H1 (cell line): ENCODE data around the gene TRPV2. TPM values are rescaled to one million over a fixed set of nuclear protein-coding genes. Genes with fewer than 3 reads are reported as not detected.
"Not testable (repeated sequence)": the region's sequence is repeated elsewhere in the genome, so short reads cannot be mapped to it uniquely, and the experiment has no call there.

Experiments
- CTCF ChIA-PET: fragments of 300-600 bp; sonication (Branson Sonifier 250); formaldehyde crosslinking; loops from one replicate; lab custom pipeline; 2021; ENCODE audit not compliant: partially characterized antibody; lab: Charles Lee
- POLR2A ChIA-PET: fragments of 300-600 bp; sonication (Branson Sonifier 250); formaldehyde crosslinking; loops from one replicate; lab custom pipeline; 2021; ENCODE audit warnings: inconsistent platforms; ENCODE audit not compliant: partially characterized antibody; lab: Charles Lee
- DNase-seq, 2 experiments: peaks; one replicate each; pipeline versions ENCODE4 v3.0.0 to v3.0.0-alpha.2; 2010 to 2022; ENCODE audit warnings: low spot score in 2 of 2, low read depth in 1 of 2, mixed read lengths in 1 of 2
- FAIRE-seq: peaks from 2 replicates; lab custom pipeline; 2011; peaks lifted over from hg19 to GRCh38; lab: Jason Lieb, UNC
- H2AFZ ChIP-seq: 2 replicates; pipeline ENCODE4 v1.8.1; 2012; ENCODE audit warnings: low read length, inconsistent platforms
- H2AK5ac ChIP-seq: 2 replicates; pipeline ENCODE4 v1.6.1; 2013; ENCODE audit warnings: low read depth, low read length
- H2BK120ac ChIP-seq: replicated peaks from 2 replicates; pipeline ENCODE3; 2013; ENCODE audit warnings: low read depth, low read length, inconsistent platforms
- H2BK12ac ChIP-seq: 2 replicates; pipeline ENCODE4 v1.6.1; 2013; ENCODE audit warnings: low read depth, low read length
- H2BK15ac ChIP-seq: 2 replicates; pipeline ENCODE4 v1.6.1; 2013; ENCODE audit warnings: low read length
- H2BK20ac ChIP-seq: 2 replicates; pipeline ENCODE4 v1.6.1; 2013; ENCODE audit warnings: low read length
- H2BK5ac ChIP-seq: 2 replicates; pipeline ENCODE4 v1.6.1; 2013; ENCODE audit warnings: low read depth, low read length
- H3K14ac ChIP-seq: 2 replicates; pipeline ENCODE4 v1.6.1; 2013; ENCODE audit warnings: inconsistent platforms; ENCODE audit not compliant: insufficient read length
- H3K18ac ChIP-seq: 2 replicates; pipeline ENCODE4 v1.6.1; 2013; ENCODE audit warnings: low read length; ENCODE audit errors: extremely low read depth
- H3K23ac ChIP-seq: 2 replicates; pipeline ENCODE4 v1.6.1; 2013; ENCODE audit warnings: inconsistent platforms; ENCODE audit not compliant: insufficient read length
- H3K23me2 ChIP-seq: 2 replicates; pipeline ENCODE4 v1.6.1; 2013; ENCODE audit warnings: low read depth, low read length
- H3K27ac ChIP-seq: 2 replicates; pipeline ENCODE4 v1.6.1; 2011; ENCODE audit warnings: low read depth, low read length, inconsistent platforms
- H3K27me3 ChIP-seq, 4 experiments: replicated peaks in 1 of 4; 1 replicate in 1 of 4; 2 replicates in 3 of 4; pipeline versions ENCODE4 v1.6.1 to v1.8.1; 2011 to 2013; ENCODE audit warnings: low read length in 3 of 4, mild to moderate bottlenecking in 3 of 4, inconsistent platforms in 2 of 4, mixed read lengths in 2 of 4, moderate library complexity in 1 of 4; ENCODE audit not compliant: control insufficient read depth in 3 of 4, insufficient read depth in 3 of 4; ENCODE audit errors: extremely low read depth in 1 of 4
- H3K36me3 ChIP-seq, 4 experiments: 2 replicates each; pipeline versions ENCODE4 v1.6.1 to v1.8.1; 2011 to 2013; ENCODE audit warnings: mild to moderate bottlenecking in 4 of 4, low read length in 3 of 4, moderate library complexity in 2 of 4, control low read depth in 1 of 4, inconsistent platforms in 1 of 4; ENCODE audit not compliant: insufficient read depth in 4 of 4, control insufficient read depth in 2 of 4
- H3K4ac ChIP-seq: replicated peaks from 2 replicates; pipeline ENCODE3; 2013; ENCODE audit warnings: low read length, low read depth, mixed read lengths, inconsistent platforms; ENCODE audit not compliant: insufficient read length
- H3K4me1 ChIP-seq, 4 experiments: replicated peaks in 1 of 4; 1 replicate in 1 of 4; 2 replicates in 3 of 4; pipeline versions ENCODE4 v1.6.1 to v1.8.1; 2011 to 2013; ENCODE audit warnings: low read length in 3 of 4, inconsistent platforms in 2 of 4, mixed read lengths in 1 of 4; ENCODE audit not compliant: insufficient read depth in 4 of 4, control insufficient read depth in 3 of 4
- H3K4me2 ChIP-seq, 2 experiments: 2 replicates each; pipeline versions ENCODE4 v1.6.1 to v1.8.1; 2011 to 2013; ENCODE audit warnings: low read depth in 2 of 2, low read length in 2 of 2, control low read depth in 1 of 2, inconsistent platforms in 1 of 2, mild to moderate bottlenecking in 1 of 2; ENCODE audit not compliant: insufficient read depth in 1 of 2
- H3K4me3 ChIP-seq, 4 experiments: fragments of 200-600, 300-600 bp in 1 of 4; sonication (generic), shearing (Covaris generic), sonication (Bioruptor Twin) in 1 of 4; 2 replicates each; pipeline versions ENCODE4 v1.5.1 to v1.8.1; 2011 to 2016; ENCODE audit warnings: low read length in 4 of 4, low read depth in 3 of 4, control low read depth in 2 of 4, inconsistent platforms in 2 of 4, mild to moderate bottlenecking in 2 of 4, mixed read lengths in 1 of 4, moderate library complexity in 1 of 4; ENCODE audit not compliant: insufficient read depth in 2 of 4; ENCODE audit errors: extremely low read depth in 1 of 4
- H3K56ac ChIP-seq: replicated peaks from 2 replicates; pipeline ENCODE3; 2013; ENCODE audit warnings: low read depth, mild to moderate bottlenecking, mixed read lengths, low read length, inconsistent platforms; ENCODE audit not compliant: insufficient read length
- H3K79me1 ChIP-seq: 2 replicates; pipeline ENCODE4 v1.6.1; 2013; ENCODE audit warnings: low read depth, low read length, control low read depth
- H3K79me2 ChIP-seq, 2 experiments: 2 replicates each; pipeline versions ENCODE4 v1.6.1 to v1.8.1; 2012 to 2013; ENCODE audit warnings: low read length in 2 of 2, mild to moderate bottlenecking in 2 of 2, inconsistent platforms in 1 of 2; ENCODE audit not compliant: insufficient read depth in 2 of 2, control insufficient read depth in 1 of 2
- H3K9ac ChIP-seq, 4 experiments: replicated peaks in 1 of 4; 1 replicate in 1 of 4; 2 replicates in 3 of 4; pipeline versions ENCODE4 v1.6.1 to v1.8.1; 2011 to 2013; ENCODE audit warnings: low read depth in 3 of 4, low read length in 3 of 4, control low read depth in 2 of 4, mild to moderate bottlenecking in 2 of 4, moderate library complexity in 2 of 4, inconsistent platforms in 1 of 4; ENCODE audit errors: extremely low read depth in 1 of 4
- H3K9me3 ChIP-seq, 2 experiments: 2 replicates each; pipeline versions ENCODE4 v1.6.1 to v1.8.1; 2012 to 2013; ENCODE audit warnings: mild to moderate bottlenecking in 2 of 2, moderate library complexity in 2 of 2, control low read depth in 1 of 2, inconsistent platforms in 1 of 2, low read depth in 1 of 2, low read length in 1 of 2, mixed read lengths in 1 of 2; ENCODE audit not compliant: insufficient read depth in 2 of 2
- H4K20me1 ChIP-seq, 2 experiments: replicated peaks in 1 of 2; 2 replicates each; pipeline versions ENCODE3 to v1.8.1; 2011 to 2013; ENCODE audit warnings: inconsistent platforms in 2 of 2, low read length in 2 of 2, mild to moderate bottlenecking in 1 of 2; ENCODE audit not compliant: insufficient read depth in 2 of 2, control insufficient read depth in 1 of 2
- H4K5ac ChIP-seq: 2 replicates; pipeline ENCODE4 v1.6.1; 2013; ENCODE audit warnings: low read length, low read depth, mixed read lengths, inconsistent platforms; ENCODE audit not compliant: insufficient read length
- H4K8ac ChIP-seq: 2 replicates; pipeline ENCODE4 v1.8.0; 2013; ENCODE audit warnings: mild to moderate bottlenecking, moderate library complexity, low read length, inconsistent platforms; ENCODE audit not compliant: insufficient read depth; ENCODE audit errors: extremely low read depth
- H4K91ac ChIP-seq: replicated peaks from 2 replicates; pipeline ENCODE3; 2013; ENCODE audit warnings: low read length, mixed read lengths, inconsistent platforms; ENCODE audit not compliant: insufficient read length
- WGBS, 2 experiments: shearing (Covaris generic) in 1 of 2; methylation state at CpG; one replicate each; pipeline versions ENCODE4 v1.1.6 to v1.1.7; 2013 to 2015; ENCODE audit warnings: low lambda C conversion rate in 2 of 2, mixed read lengths in 2 of 2, inconsistent platforms in 1 of 2, low coverage in 1 of 2, missing lambda C conversion rate in 1 of 2; ENCODE audit not compliant: insufficient replicate concordance in 2 of 2, insufficient coverage in 1 of 2, insufficient read length in 1 of 2; ENCODE audit errors: extremely low coverage in 1 of 2, missing lambda C conversion rate in 1 of 2; 5-methylcytosine and 5-hydroxymethylcytosine counted together
- polyA plus RNA-seq, 7 experiments: library from polyadenylated mRNA; depleted of rRNA in 3 of 7; stranded (reverse) in 5 of 7; unstranded in 2 of 7; fragments of >200 nt in 5 of 7; fragments of 200-250 nt in 2 of 7; gene quantifications; 1 replicate in 5 of 7; 2 replicates in 1 of 7; 4 replicates in 1 of 7; pipeline versions ENCODE4 v1.2.1 to v1.2.3, GENCODE V29; 2011 to 2013; ENCODE audit warnings: missing spikeins in 2 of 7, mixed read lengths in 2 of 7
- total RNA-seq: library from RNA; stranded (reverse); fragmentation: NEBNext Ultra II Directional; extraction: Animal tissue kit (Norgen Biotek cat#: 25700); gene quantifications from 2 replicates; pipeline ENCODE4 v1.2.1, GENCODE V29; 2021

The TRPV2 gene
- total and polyA plus RNA-seq, 2 of the 8 experiments (the other 6 are each of a cell fraction or from before 2014, with no cell fraction given): 1.7 to 2.1 TPM

GRCh38 chr17:16396693-16397092 lies 18.7 kb upstream of the TRPV2 start:
- H2BK12ac ChIP-seq, H3K27me3 ChIP-seq, H4K5ac ChIP-seq, FAIRE-seq, H4K20me1 ChIP-seq, H4K8ac ChIP-seq, H4K91ac ChIP-seq, H3K9me3 ChIP-seq, H3K79me2 ChIP-seq, H3K4ac ChIP-seq, H3K23ac ChIP-seq, H2AK5ac ChIP-seq, H3K27ac ChIP-seq, H2BK120ac ChIP-seq, H2BK15ac ChIP-seq, H3K79me1 ChIP-seq, H3K4me3 ChIP-seq, H3K4me1 ChIP-seq, H3K4me2 ChIP-seq, H3K23me2 ChIP-seq, H2BK20ac ChIP-seq, DNase-seq, H3K56ac ChIP-seq, H2AFZ ChIP-seq, H3K14ac ChIP-seq, H3K9ac ChIP-seq, H3K36me3 ChIP-seq, H2BK5ac ChIP-seq, H3K18ac ChIP-seq: not testable (repeated sequence)
- ChIA-PET CTCF (interaction anchor here (0.6 to 2.3 kb wide), 4 partner anchors 9 to 123 kb away, joined by 3 to 10 read pairs (median 4); partner anchors contain the start of gene TRPV2), POLR2A (interaction anchor here (1.1 to 4.2 kb wide), 3 partner anchors 11 to 47 kb away, joined by 4 to 12 read pairs (median 7); partner anchors contain the start of gene UBB)
- WGBS, 2 experiments: 85% methylated on average over 2 of the region's 2 CpGs; no CpG with 5 or more reads in 1 of the 2 experiments
